CD8-positive, alpha-beta memory T cell (primary cell): Measurements from ENCODE around the gene EPHA4. TPM values are rescaled to one million over a fixed set of nuclear protein-coding genes. Genes with fewer than 3 reads are reported as not detected.

Experiments
- CTCF ChIA-PET: fragments of 350-600 bp; sonication (Branson Sonifier 250); formaldehyde crosslinking; loops from one replicate; lab custom pipeline; 2021; ENCODE audit warnings: antibody characterized with exemption; lab: Charles Lee
- POLR2A ChIA-PET: fragments of 350-600 bp; sonication (Branson Sonifier 250); formaldehyde crosslinking; loops from one replicate; lab custom pipeline; 2021; ENCODE audit warnings: antibody characterized with exemption; lab: Charles Lee
- DNase-seq, 5 donors: peaks; one replicate each; pipeline versions ENCODE4 v3.0.0 to v3.0.0-alpha.2; 2020 to 2022; ENCODE audit warnings: mixed read lengths in 1 of 5
- H3K27ac ChIP-seq: one replicate; pipeline ENCODE4 v1.7.0; 2013; ENCODE audit warnings: low read depth, mild to moderate bottlenecking, low read length, moderate library complexity
- H3K27me3 ChIP-seq: 2 replicates; pipeline ENCODE4 v1.7.0; 2013; ENCODE audit warnings: low read length, mild to moderate bottlenecking; ENCODE audit not compliant: insufficient read depth, poor library complexity, severe bottlenecking
- H3K36me3 ChIP-seq: 2 replicates; pipeline ENCODE4 v1.7.0; 2013; ENCODE audit warnings: mild to moderate bottlenecking, low read length, moderate library complexity; ENCODE audit not compliant: insufficient read depth
- H3K4me1 ChIP-seq: 2 replicates; pipeline ENCODE4 v1.7.0; 2013; ENCODE audit warnings: mild to moderate bottlenecking, low read length, moderate library complexity; ENCODE audit not compliant: insufficient read depth
- H3K4me3 ChIP-seq: 2 replicates; pipeline ENCODE4 v1.7.0; 2013; ENCODE audit warnings: mild to moderate bottlenecking, low read length
- H3K9me3 ChIP-seq: 2 replicates; pipeline ENCODE4 v1.7.0; 2013; ENCODE audit warnings: mild to moderate bottlenecking, low read length
- H3K27ac Mint-ChIP-seq, 8 donors: one replicate each; pipeline ENCODE4 v1.8.0; 2020 to 2021; ENCODE audit warnings: mixed read lengths in 8 of 8, mild to moderate bottlenecking in 6 of 8, inconsistent platforms in 3 of 8, moderate library complexity in 3 of 8
- H3K27me3 Mint-ChIP-seq, 2 donors: one replicate each; pipeline ENCODE4 v1.8.0; 2020 to 2021; ENCODE audit warnings: mixed read lengths in 2 of 2, mild to moderate bottlenecking in 1 of 2, moderate library complexity in 1 of 2
- H3K36me3 Mint-ChIP-seq, 3 donors: one replicate each; pipeline ENCODE4 v1.8.0; 2020 to 2021; ENCODE audit warnings: mixed read lengths in 3 of 3, inconsistent platforms in 1 of 3, mild to moderate bottlenecking in 1 of 3
- H3K4me1 Mint-ChIP-seq, 3 donors: one replicate each; pipeline ENCODE4 v1.8.0; 2020 to 2021; ENCODE audit warnings: mixed read lengths in 3 of 3, inconsistent platforms in 1 of 3, mild to moderate bottlenecking in 1 of 3
- H3K4me3 Mint-ChIP-seq, 7 donors: one replicate each; pipeline ENCODE4 v1.8.0; 2020 to 2021; ENCODE audit warnings: mixed read lengths in 7 of 7, mild to moderate bottlenecking in 6 of 7, moderate library complexity in 4 of 7, inconsistent platforms in 2 of 7
- H3K9me3 Mint-ChIP-seq, 5 donors: one replicate each; pipeline ENCODE4 v1.8.0; 2020 to 2022; ENCODE audit warnings: mixed read lengths in 5 of 5, mild to moderate bottlenecking in 3 of 5, moderate library complexity in 2 of 5, inconsistent platforms in 1 of 5
- polyA plus RNA-seq: library from polyadenylated mRNA; unstranded; fragments of 300-500 nt; fragmentation: Illumina TruSeq; gene quantifications from one replicate; pipeline ENCODE4 v1.2.3, GENCODE V29; 2021
- total RNA-seq, 2 experiments: library from RNA; stranded (reverse); gene quantifications; one replicate each; pipeline ENCODE4 v1.2.3, GENCODE V29; 2021

The EPHA4 gene
- total and polyA plus RNA-seq, 3 experiments from 2014 or later: 7.8 to 19.3 (median 10.2) TPM

DNA sequence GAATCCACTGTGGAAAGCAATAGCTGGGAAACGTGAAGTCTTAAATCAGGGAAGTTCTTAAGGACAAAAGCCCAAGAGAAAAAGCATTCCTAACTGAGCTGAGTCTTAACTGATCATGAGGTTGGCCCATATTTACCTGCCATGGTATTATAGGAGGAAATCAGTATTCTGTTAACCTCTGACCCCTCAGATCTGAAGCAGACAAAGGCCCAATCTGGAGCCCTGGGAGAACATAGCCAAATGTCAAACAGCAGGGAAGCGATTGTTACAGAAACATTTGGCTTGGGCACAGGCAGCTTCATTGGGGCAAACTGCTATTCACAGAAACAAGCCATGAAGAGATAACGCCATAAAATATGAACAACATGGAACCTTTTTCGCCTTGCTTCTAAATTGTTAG lies 18.8 kb downstream of the EPHA4 start:
- H3K4me1 Mint-ChIP-seq: peaks cover 28 to 86% (median 62%) of the 10 kb centered on the region in 3 donors
- CTCF ChIA-PET: no interaction called here
- POLR2A ChIA-PET: interaction anchor here (1.2 kb wide), 1 partner anchor 34 kb away, joined by 3 read pairs; no protein-coding TSS in a partner anchor

GRCh38 chr2:221552291-221552690 lies 19.8 kb downstream of the EPHA4 start:
- H3K27me3 ChIP-seq: no peaks in the 10 kb centered on the region
- peaks cover 0 to 6% (median 2%) of the 10 kb centered on the region in 3 donors for H3K36me3 Mint-ChIP-seq
- no peaks in the 10 kb centered on the region for H3K4me1 ChIP-seq
- H3K4me1 Mint-ChIP-seq: peaks cover 33 to 86% (median 60%) of the 10 kb centered on the region in 3 donors
- no peaks in the 10 kb centered on the region for H3K36me3 ChIP-seq
- H3K9me3 ChIP-seq: no peaks in the 10 kb centered on the region
- no peak overlapping the region for H3K4me3 Mint-ChIP-seq
- no peak overlapping the region for H3K27ac ChIP-seq
- POLR2A ChIA-PET: no interaction called here
- peak overlapping the region in 1 of 8 donors; percentile 22 for H3K27ac Mint-ChIP-seq
- no peak overlapping the region for H3K4me3 ChIP-seq
- H3K9me3 Mint-ChIP-seq: no peaks in the 10 kb centered on the region
- no peak for DNase-seq
- CTCF ChIA-PET: no interaction called here
- H3K27me3 Mint-ChIP-seq: no peaks in the 10 kb centered on the region

More for the DNA sequence above, 18.8 kb downstream of the EPHA4 start:
- no peaks in the 10 kb centered on the region for H3K4me1 ChIP-seq
- H3K4me3 Mint-ChIP-seq: no peak overlapping the region
- no peak overlapping the region for H3K27ac ChIP-seq
- H3K9me3 ChIP-seq: no peaks in the 10 kb centered on the region
- no peaks in the 10 kb centered on the region for H3K27me3 Mint-ChIP-seq
- H3K27me3 ChIP-seq: no peaks in the 10 kb centered on the region
- no peak for DNase-seq
- H3K36me3 ChIP-seq: no peaks in the 10 kb centered on the region
- H3K4me3 ChIP-seq: no peak overlapping the region
- peak overlapping the region in 1 of 8 donors; percentile 11 for H3K27ac Mint-ChIP-seq
- H3K9me3 Mint-ChIP-seq: no peaks in the 10 kb centered on the region
- peaks cover 0 to 5% (median 2%) of the 10 kb centered on the region in 3 donors for H3K36me3 Mint-ChIP-seq

GRCh38 chr2:221551864-221552263 lies 20.2 kb downstream of the EPHA4 start:
- Histone ChIP-seq H3K27ac (no peak overlapping the region), H3K36me3 (no peaks in the 10 kb centered on the region), H3K4me1 (no peaks in the 10 kb centered on the region), H3K27me3 (no peaks in the 10 kb centered on the region), H3K4me3 (no peak overlapping the region), H3K9me3 (no peaks in the 10 kb centered on the region)
- CTCF ChIA-PET: no interaction called here
- peaks cover 36 to 86% (median 60%) of the 10 kb centered on the region in 3 donors for H3K4me1 Mint-ChIP-seq
- H3K36me3 Mint-ChIP-seq: peaks cover 0 to 6% (median 2%) of the 10 kb centered on the region in 3 donors
- peak overlapping the region in 1 of 8 donors; percentile 22 for H3K27ac Mint-ChIP-seq
- no peaks in the 10 kb centered on the region for H3K9me3 Mint-ChIP-seq
- DNase-seq: no peak
- no peak overlapping the region for H3K4me3 Mint-ChIP-seq
- H3K27me3 Mint-ChIP-seq: no peaks in the 10 kb centered on the region
- POLR2A ChIA-PET: no interaction called here

- Histone ChIP-seq H3K4me3 (no peak overlapping the region), H3K27me3 (no peaks in the 10 kb centered on the region), H3K9me3 (no peaks in the 10 kb centered on the region), H3K27ac (no peak overlapping the region), H3K4me1 (no peaks in the 10 kb centered on the region), H3K36me3 (no peaks in the 10 kb centered on the region)
- no peak overlapping the region for H3K4me3 Mint-ChIP-seq
- ChIA-PET CTCF (no interaction called here), POLR2A (no interaction called here)
- peaks cover 37 to 80% (median 54%) of the 10 kb centered on the region in 3 donors for H3K4me1 Mint-ChIP-seq
- DNase-seq: no peak
- H3K27ac Mint-ChIP-seq: peak overlapping the region in 4 of 8 donors; percentile 18 to 61 (median 35)
- H3K27me3 Mint-ChIP-seq: no peaks in the 10 kb centered on the region
- H3K36me3 Mint-ChIP-seq: peaks cover 4 to 6% (median 6%) of the 10 kb centered on the region in 3 donors
- no peaks in the 10 kb centered on the region for H3K9me3 Mint-ChIP-seq
These were observed 23.0 kb downstream of the EPHA4 start for GRCh38 chr2:221549143-221549542.

DNA sequence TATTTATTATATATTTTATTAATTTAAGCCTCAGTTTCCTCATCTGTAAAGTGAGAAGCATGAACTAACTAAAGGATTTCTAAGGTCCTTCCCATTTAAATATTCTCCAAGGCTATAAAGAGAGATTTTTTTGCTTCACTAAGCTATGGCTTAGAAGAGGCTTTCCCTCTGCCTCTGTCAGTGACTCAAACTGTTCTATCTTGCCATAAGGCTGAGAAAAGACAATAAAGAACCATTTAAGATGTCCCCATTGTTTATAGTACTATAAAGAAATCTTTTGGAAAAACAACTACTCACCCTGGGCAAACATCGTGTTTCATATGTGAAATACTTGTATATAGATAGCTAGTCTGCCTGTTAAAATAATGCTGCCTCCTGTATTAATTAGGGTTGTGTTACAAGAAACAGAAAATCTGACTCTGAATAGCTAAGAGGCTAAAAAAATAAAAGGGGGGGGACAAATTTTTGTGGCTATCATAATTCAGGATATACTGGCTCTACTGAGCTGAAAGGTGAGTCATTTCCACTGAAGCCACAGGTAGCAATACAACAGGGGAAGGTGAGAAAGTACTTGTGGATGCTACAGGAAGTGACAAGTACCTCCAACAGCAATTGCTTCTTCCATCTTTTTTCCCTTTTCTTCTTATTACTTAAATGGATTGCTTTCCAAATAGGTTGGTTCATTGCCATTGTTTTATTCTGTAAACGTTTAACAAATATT lies 25.4 kb downstream of the EPHA4 start:
- no peaks in the 10 kb centered on the region for H3K27me3 Mint-ChIP-seq
- H3K4me1 Mint-ChIP-seq: peaks cover 29 to 68% (median 35%) of the 10 kb centered on the region in 3 donors
- ChIA-PET CTCF (interaction anchor here (0.9 kb wide), 2 partner anchors 11 to 27 kb away, joined by 4 read pairs; no protein-coding TSS in a partner anchor), POLR2A (interaction anchor here (0.5 to 1.2 kb wide), 2 partner anchors 8 to 13 kb away, joined by 3 to 4 read pairs; no protein-coding TSS in a partner anchor)
- peak overlapping the region in 3 of 8 donors; percentile 44 to 73 (median 58) for H3K27ac Mint-ChIP-seq
- no peak overlapping the region for H3K27ac ChIP-seq
- H3K4me3 Mint-ChIP-seq: peak overlapping the region in 1 of 7 donors; percentile 11
- H3K4me1 ChIP-seq: no peaks in the 10 kb centered on the region
- H3K27me3 ChIP-seq: no peaks in the 10 kb centered on the region
- DNase-seq: no peak
- H3K9me3 ChIP-seq: no peaks in the 10 kb centered on the region
- no peaks in the 10 kb centered on the region for H3K9me3 Mint-ChIP-seq
- no peak overlapping the region for H3K4me3 ChIP-seq
- H3K36me3 Mint-ChIP-seq: peaks cover 3 to 10% (median 7%) of the 10 kb centered on the region in 3 donors
- no peaks in the 10 kb centered on the region for H3K36me3 ChIP-seq

DNA sequence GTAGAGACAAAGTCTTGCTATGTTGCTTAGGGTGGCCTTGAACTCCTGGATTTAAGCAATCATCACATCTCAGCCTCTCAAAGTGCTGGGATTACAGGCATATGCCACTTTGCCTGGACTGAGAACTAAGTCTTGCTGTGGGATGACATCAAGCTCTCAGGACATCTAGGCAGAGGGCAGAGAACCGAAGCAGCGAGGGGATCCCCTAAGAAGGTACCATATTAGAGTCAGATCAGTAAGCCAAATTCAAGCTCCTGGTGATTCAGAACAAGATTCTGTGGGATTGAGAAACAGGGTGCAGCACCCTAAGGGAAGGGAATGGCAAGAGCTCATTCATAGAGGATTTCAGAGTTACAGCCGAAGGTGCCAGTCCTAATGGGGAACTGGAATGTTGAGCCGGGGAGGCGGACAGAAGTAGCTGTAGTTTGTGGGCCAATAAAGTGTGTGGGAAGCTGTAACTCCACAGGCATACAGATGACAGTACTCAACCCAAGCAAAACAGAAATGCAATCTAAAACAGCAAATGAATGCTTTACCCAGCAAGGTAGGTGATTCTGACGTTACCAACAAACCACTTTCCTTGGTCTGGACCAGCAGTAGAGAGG lies 30.9 kb downstream of the EPHA4 start:
- Mint-ChIP-seq H3K9me3 (no peaks in the 10 kb centered on the region), H3K27me3 (peaks cover 0 to 4% of the 10 kb centered on the region in 2 donors), H3K4me1 (peaks cover 15 to 47% (median 16%) of the 10 kb centered on the region in 3 donors), H3K4me3 (no peak overlapping the region), H3K27ac (peak overlapping the region in 2 of 8 donors; percentile 2 to 24), H3K36me3 (peaks cover 1 to 21% (median 10%) of the 10 kb centered on the region in 3 donors)
- DNase-seq: no peak
- Histone ChIP-seq H3K9me3 (no peaks in the 10 kb centered on the region), H3K27me3 (no peaks in the 10 kb centered on the region), H3K27ac (no peak overlapping the region), H3K36me3 (no peaks in the 10 kb centered on the region), H3K4me3 (no peak overlapping the region), H3K4me1 (no peaks in the 10 kb centered on the region)
- CTCF ChIA-PET: interaction anchor here (1.2 to 1.8 kb wide), 2 partner anchors 19 to 23 kb away, joined by 3 to 5 read pairs; no protein-coding TSS in a partner anchor
- POLR2A ChIA-PET: no interaction called here

DNA sequence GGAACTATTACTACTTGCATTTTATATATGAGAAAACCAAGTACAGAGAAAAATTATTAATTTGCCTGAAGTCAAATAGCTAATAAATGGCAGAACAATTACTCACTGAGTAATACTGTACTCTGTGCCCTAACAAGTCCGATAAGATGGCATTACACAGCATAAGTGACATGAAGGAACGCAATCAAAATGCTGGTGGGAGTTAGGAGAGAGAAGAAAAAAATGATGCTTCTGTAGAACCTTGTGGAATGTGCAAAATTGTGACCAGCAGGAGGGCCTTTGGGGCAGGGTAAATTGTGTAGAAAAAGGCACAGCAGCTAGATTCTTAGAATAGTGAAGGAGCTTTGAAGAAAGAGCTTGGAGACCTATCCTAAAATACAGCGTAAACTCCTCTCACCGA lies 32.9 kb downstream of the EPHA4 start:
- Histone ChIP-seq H3K36me3 (no peaks in the 10 kb centered on the region), H3K27ac (no peak overlapping the region), H3K9me3 (no peaks in the 10 kb centered on the region), H3K27me3 (no peaks in the 10 kb centered on the region), H3K4me1 (no peaks in the 10 kb centered on the region), H3K4me3 (no peak overlapping the region)
- peaks cover 0 to 4% of the 10 kb centered on the region in 2 donors for H3K27me3 Mint-ChIP-seq
- peaks cover 8 to 43% (median 16%) of the 10 kb centered on the region in 3 donors for H3K4me1 Mint-ChIP-seq
- no peaks in the 10 kb centered on the region for H3K9me3 Mint-ChIP-seq
- ChIA-PET CTCF (interaction anchor here (1.0 to 1.8 kb wide), 2 partner anchors 21 to 123 kb away, joined by 3 to 5 read pairs; no protein-coding TSS in a partner anchor), POLR2A (interaction anchor here (1.7 kb wide), 1 partner anchor 8 kb away, joined by 3 read pairs; no protein-coding TSS in a partner anchor)
- no peak for DNase-seq
- H3K4me3 Mint-ChIP-seq: no peak overlapping the region
- peak overlapping the region in 1 of 8 donors; percentile 19 for H3K27ac Mint-ChIP-seq
- peaks cover 1 to 17% (median 6%) of the 10 kb centered on the region in 3 donors for H3K36me3 Mint-ChIP-seq
